ENCODE results near the gene DOK5.

DNA sequence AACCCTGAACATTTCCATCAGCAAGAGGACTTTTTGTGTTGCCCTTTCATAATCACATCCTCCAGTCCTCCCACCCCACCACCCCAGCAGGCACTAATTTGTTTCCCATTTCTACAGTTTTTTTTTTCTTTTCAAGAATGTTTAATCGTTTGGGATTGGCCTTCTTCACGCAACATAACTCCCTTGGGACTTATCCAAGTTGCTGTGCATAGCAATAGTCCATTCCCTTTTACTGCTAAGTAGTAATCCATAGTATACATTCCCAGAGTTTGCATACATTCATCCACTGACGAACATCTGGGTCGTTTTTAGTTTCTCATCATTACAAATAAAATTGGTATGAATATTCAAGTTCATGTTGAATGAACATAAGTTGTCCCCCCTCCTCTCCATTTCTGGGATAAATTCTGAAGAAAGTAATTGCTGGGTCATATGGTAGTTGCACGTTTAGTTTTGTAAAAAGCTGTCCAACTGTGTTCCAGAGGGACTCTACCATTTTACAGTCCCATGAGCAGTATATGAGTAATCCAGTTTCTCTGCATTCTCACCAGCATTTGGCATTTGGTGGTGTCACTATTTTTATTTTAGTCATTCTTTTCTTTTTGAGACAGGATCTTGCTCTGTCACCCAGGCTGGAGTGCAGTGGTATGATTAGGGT, 90.8 kb downstream of the DOK5 start:
- TF ChIP-seq, protein P1, sequence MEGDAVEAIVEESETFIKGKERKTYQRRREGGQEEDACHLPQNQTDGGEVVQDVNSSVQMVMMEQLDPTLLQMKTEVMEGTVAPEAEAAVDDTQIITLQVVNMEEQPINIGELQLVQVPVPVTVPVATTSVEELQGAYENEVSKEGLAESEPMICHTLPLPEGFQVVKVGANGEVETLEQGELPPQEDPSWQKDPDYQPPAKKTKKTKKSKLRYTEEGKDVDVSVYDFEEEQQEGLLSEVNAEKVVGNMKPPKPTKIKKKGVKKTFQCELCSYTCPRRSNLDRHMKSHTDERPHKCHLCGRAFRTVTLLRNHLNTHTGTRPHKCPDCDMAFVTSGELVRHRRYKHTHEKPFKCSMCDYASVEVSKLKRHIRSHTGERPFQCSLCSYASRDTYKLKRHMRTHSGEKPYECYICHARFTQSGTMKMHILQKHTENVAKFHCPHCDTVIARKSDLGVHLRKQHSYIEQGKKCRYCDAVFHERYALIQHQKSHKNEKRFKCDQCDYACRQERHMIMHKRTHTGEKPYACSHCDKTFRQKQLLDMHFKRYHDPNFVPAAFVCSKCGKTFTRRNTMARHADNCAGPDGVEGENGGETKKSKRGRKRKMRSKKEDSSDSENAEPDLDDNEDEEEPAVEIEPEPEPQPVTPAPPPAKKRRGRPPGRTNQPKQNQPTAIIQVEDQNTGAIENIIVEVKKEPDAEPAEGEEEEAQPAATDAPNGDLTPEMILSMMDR (IDR thresholded peaks at IDR 0.05; ENCODE audit: borderline replicate concordance, extremely low read depth, low read length, poor library complexity, severe bottlenecking) = no peak
- TF ChIP-seq EZH2 (IDR thresholded peaks at IDR 0.05; ENCODE audit: borderline replicate concordance, low read depth, low read length, severe bottlenecking) = no peak
